A204.1 (cell line): ENCODE data around the gene SCAP.
"Not testable (repeated sequence)": the region's sequence is repeated elsewhere in the genome, so short reads cannot be mapped to it uniquely, and the experiment has no call there.

Source experiments
- FAIRE-seq: peaks from 2 replicates; lab custom pipeline; 2012; peaks lifted over from hg19 to GRCh38; lab: Jason Lieb, UNC

Gene SCAP

GRCh38 chr3:47475570-47476329, at the start of gene SCAP:
TSS of gene SCAP (minus strand) at chr3:47475941. CDS start at chr3:47442993, 32,948 bp downstream.
- no peak for FAIRE-seq

- FAIRE-seq: no peak
Observed at GRCh38 chr3:47523310-47524073, 47.8 kb upstream of the SCAP start.

- peak; percentile 65 for FAIRE-seq
Observed at GRCh38 chr3:47522082-47522987, 46.6 kb upstream of the SCAP start.

GRCh38 chr3:47520756-47521155, 45.0 kb upstream of the SCAP start:
- no peak for FAIRE-seq

GRCh38 chr3:47517937-47518336, 42.2 kb upstream of the SCAP start:
- FAIRE-seq: no peak

- no peak for FAIRE-seq
Observed at GRCh38 chr3:47515864-47516319, 40.2 kb upstream of the SCAP start.

- no peak for FAIRE-seq
Observed at GRCh38 chr3:47515100-47515499, 39.4 kb upstream of the SCAP start.

- FAIRE-seq: peak; percentile 91
Observed at GRCh38 chr3:47513125-47513929, 37.6 kb upstream of the SCAP start, which contains the start of gene ELP6. TSS of gene ELP6 (minus strand) at chr3:47513712. CDS start at chr3:47513590, 122 bp downstream.

- FAIRE-seq: no peak
Observed at GRCh38 chr3:47512416-47513124, 36.8 kb upstream of the SCAP start.

- not testable (repeated sequence) for FAIRE-seq
Observed at GRCh38 chr3:47505267-47505666, 29.5 kb upstream of the SCAP start.

GRCh38 chr3:47504113-47504512, 28.4 kb upstream of the SCAP start:
- no peak for FAIRE-seq

- no peak for FAIRE-seq
Observed at GRCh38 chr3:47503033-47503432, 27.3 kb upstream of the SCAP start.

- no peak for FAIRE-seq
Observed at GRCh38 chr3:47496892-47497291, 21.2 kb upstream of the SCAP start.

- FAIRE-seq: no peak
Observed at GRCh38 chr3:47495886-47496285, 20.1 kb upstream of the SCAP start.

- FAIRE-seq: no peak
Observed at GRCh38 chr3:47495111-47495510, 19.4 kb upstream of the SCAP start.

GRCh38 chr3:47491777-47492176, 16.0 kb upstream of the SCAP start:
- no peak for FAIRE-seq

GRCh38 chr3:47491186-47491585, 15.4 kb upstream of the SCAP start:
- no peak for FAIRE-seq

GRCh38 chr3:47487265-47487664, 11.5 kb upstream of the SCAP start:
- no peak for FAIRE-seq

GRCh38 chr3:47485812-47486211, 10.1 kb upstream of the SCAP start:
- FAIRE-seq: no peak

- no peak for FAIRE-seq
Observed at GRCh38 chr3:47482366-47482765, 6.6 kb upstream of the SCAP start.

- not testable (repeated sequence) for FAIRE-seq
Observed at GRCh38 chr3:47481763-47482162, 6.0 kb upstream of the SCAP start.
